Sigmoid colon (tissue), 7 donors: ENCODE results near the gene ALPK3. TPM values are rescaled to one million over a fixed set of nuclear protein-coding genes. Genes with fewer than 3 reads are reported as not detected.

Experiments
- DNase-seq: peaks from one replicate; pipeline ENCODE4 v3.0.0-alpha.2; 2019
- H3K27ac ChIP-seq, 4 donors: fragments of 200-600 bp; sonication (generic); one replicate each; pipeline ENCODE4 v1.5.1; 2016 to 2019; ENCODE audit warnings: mild to moderate bottlenecking in 1 of 4
- H3K27me3 ChIP-seq, 3 donors: fragments of 200-600 bp; sonication (generic); one replicate each; pipeline ENCODE4 v1.5.1; 2019; ENCODE audit warnings: mild to moderate bottlenecking in 1 of 3
- H3K36me3 ChIP-seq, 4 donors: fragments of 200-600 bp; sonication (generic); one replicate each; pipeline ENCODE4 v1.5.1; 2016 to 2019
- H3K4me1 ChIP-seq, 4 donors: fragments of 200-600 bp; sonication (generic); one replicate each; pipeline ENCODE4 v1.5.1; 2017 to 2019
- H3K4me3 ChIP-seq, 4 donors: fragments of 200-600 bp; sonication (generic); one replicate each; pipeline ENCODE4 v1.5.1; 2017 to 2019; ENCODE audit warnings: mild to moderate bottlenecking in 2 of 4, moderate library complexity in 1 of 4
- H3K9me3 ChIP-seq, 4 donors: fragments of 200-600 bp in 3 of 4; sonication (generic) in 3 of 4; one replicate each; pipeline versions ENCODE4 v1.5.1 to v1.6.1; 2013 to 2019
- CTCF ChIP-seq, 4 experiments: fragments of 450-650 bp in 3 of 4; fragments of 200-600 bp in 1 of 4; IDR thresholded peaks; one replicate each; pipeline ENCODE4 v1.5.1; 2016 to 2019; ENCODE audit warnings: antibody characterized with exemption in 4 of 4, mild to moderate bottlenecking in 3 of 4, moderate library complexity in 2 of 4
- EP300 ChIP-seq, 4 donors: sonication (generic); formaldehyde crosslinking; IDR thresholded peaks; one replicate each; pipeline ENCODE4 v1.6.1; 2017; ENCODE audit warnings: antibody characterized with exemption in 4 of 4
- POLR2A ChIP-seq, 2 donors: fragments of 450-650 bp; IDR thresholded peaks; one replicate each; pipeline ENCODE4 v1.6.1; 2016; ENCODE audit warnings: antibody characterized with exemption in 2 of 2, mild to moderate bottlenecking in 2 of 2, moderate library complexity in 2 of 2
- POLR2AphosphoS5 ChIP-seq, 4 donors: sonication (generic); formaldehyde crosslinking; IDR thresholded peaks; one replicate each; pipeline ENCODE4 v1.6.1; 2017; ENCODE audit warnings: antibody characterized with exemption in 4 of 4
- WGBS, 2 donors: extraction: QIAGEN DNeasy Blood & Tissue Kit; methylation state at CpG; one replicate each; pipeline ENCODE4 v1.1.7; 2013; 5-methylcytosine and 5-hydroxymethylcytosine counted together
- intact Hi-C: fragments of 100-400 bp; cut with DNase I; formaldehyde crosslinking; loops from one replicate; pipeline ENCODE4 v1.15.1; 2023
- polyA plus RNA-seq, 3 donors: library from polyadenylated mRNA; stranded (reverse); fragments of 200-250 nt; gene quantifications; one replicate each; pipeline ENCODE4 v1.2.3, GENCODE V29; 2013
- total RNA-seq, 4 donors: library from RNA; depleted of rRNA; stranded (reverse); fragments of >200 nt; gene quantifications; one replicate each; pipeline ENCODE4 v1.1.0, GENCODE V29; 2016
- donor health status: healthy with polysubstance abuse.
- donor health status: Bipolar disorder and iron deficiency.
- donor health status: healthy.

Gene ALPK3
- total and polyA plus RNA-seq, 7 donors: under 0.01 to 41.0 (median 3.9) TPM

GRCh38 chr15:84784262-84784661 lies 32.9 kb upstream of the ALPK3 start:
- no peak for TF ChIP-seq EP300 (IDR thresholded peaks at IDR 0.05)
- no peak for TF ChIP-seq CTCF (IDR thresholded peaks at IDR 0.05)
- no peak for TF ChIP-seq POLR2A (IDR thresholded peaks at IDR 0.05)
- no peak for TF ChIP-seq POLR2AphosphoS5 (IDR thresholded peaks at IDR 0.05)
- no peaks in the 10 kb centered on the region for H3K9me3 ChIP-seq
- DNase-seq: no peak
- intact Hi-C loops: no loop called here
- H3K36me3 ChIP-seq: peaks cover 19 to 52% (median 34%) of the 10 kb centered on the region in 4 donors
- H3K27ac ChIP-seq: no peak overlapping the region
- peaks cover 0 to 36% (median 26%) of the 10 kb centered on the region in 4 donors for H3K4me1 ChIP-seq
- no peak overlapping the region for H3K4me3 ChIP-seq
- no peaks in the 10 kb centered on the region for H3K27me3 ChIP-seq
- 95 to 97% methylated on average over 17 of the region's 17 CpGs for WGBS, 2 donors

GRCh38 chr15:84785053-84785452 lies 32.1 kb upstream of the ALPK3 start:
- intact Hi-C loops: no loop called here
- Histone ChIP-seq H3K27me3 (no peaks in the 10 kb centered on the region), H3K36me3 (peaks cover 19 to 51% (median 34%) of the 10 kb centered on the region in 4 donors), H3K9me3 (no peaks in the 10 kb centered on the region), H3K4me3 (no peak overlapping the region), H3K27ac (peak overlapping the region in 1 of 4 donors; percentile 32), H3K4me1 (peaks cover 0 to 30% (median 26%) of the 10 kb centered on the region in 4 donors)
- TF ChIP-seq POLR2A (IDR thresholded peaks at IDR 0.05) (no peak), POLR2AphosphoS5 (IDR thresholded peaks at IDR 0.05) (no peak), CTCF (IDR thresholded peaks at IDR 0.05) (no peak)
- no peak for DNase-seq
- WGBS, 2 donors: 84% methylated on average over 5 of the region's 5 CpGs

GRCh38 chr15:84788500-84788899 lies 28.7 kb upstream of the ALPK3 start:
- no peak overlapping the region for H3K27ac ChIP-seq
- no peak overlapping the region for H3K4me3 ChIP-seq
- peaks cover 14 to 54% (median 31%) of the 10 kb centered on the region in 4 donors for H3K36me3 ChIP-seq
- H3K9me3 ChIP-seq: no peaks in the 10 kb centered on the region
- intact Hi-C loops: no loop called here
- TF ChIP-seq EP300 (IDR thresholded peaks at IDR 0.05) (no peak), CTCF (IDR thresholded peaks at IDR 0.05) (no peak), POLR2AphosphoS5 (IDR thresholded peaks at IDR 0.05) (no peak), POLR2A (IDR thresholded peaks at IDR 0.05) (no peak)
- no peaks in the 10 kb centered on the region for H3K27me3 ChIP-seq
- no peak for DNase-seq
- peaks cover 0 to 46% (median 42%) of the 10 kb centered on the region in 4 donors for H3K4me1 ChIP-seq
- 60 to 71% methylated on average over 2 of the region's 2 CpGs for WGBS, 2 donors

GRCh38 chr15:84789762-84790161 lies 27.4 kb upstream of the ALPK3 start:
- Histone ChIP-seq H3K27ac (no peak overlapping the region), H3K27me3 (no peaks in the 10 kb centered on the region), H3K36me3 (peaks cover under 1 to 51% (median 22%) of the 10 kb centered on the region in 4 donors), H3K9me3 (no peaks in the 10 kb centered on the region), H3K4me1 (peaks cover 0 to 46% (median 42%) of the 10 kb centered on the region in 4 donors), H3K4me3 (no peak overlapping the region)
- WGBS, 2 donors: 87 to 94% methylated on average over 5 of the region's 5 CpGs
- no peak for DNase-seq
- TF ChIP-seq POLR2A (IDR thresholded peaks at IDR 0.05) (no peak), POLR2AphosphoS5 (IDR thresholded peaks at IDR 0.05) (no peak), CTCF (IDR thresholded peaks at IDR 0.05) (no peak), EP300 (IDR thresholded peaks at IDR 0.05) (no peak)
- intact Hi-C loops: no loop called here

GRCh38 chr15:84790676-84791075 lies 26.5 kb upstream of the ALPK3 start:
- TF ChIP-seq POLR2A (IDR thresholded peaks at IDR 0.05): no peak
- TF ChIP-seq EP300 (IDR thresholded peaks at IDR 0.05): no peak
- no peak for TF ChIP-seq POLR2AphosphoS5 (IDR thresholded peaks at IDR 0.05)
- TF ChIP-seq CTCF (IDR thresholded peaks at IDR 0.05): no peak
- H3K27ac ChIP-seq: no peak overlapping the region
- WGBS, 2 donors: 97 to 98% methylated on average over 4 of the region's 4 CpGs
- H3K36me3 ChIP-seq: peaks cover 0 to 46% (median 15%) of the 10 kb centered on the region in 4 donors
- H3K27me3 ChIP-seq: no peaks in the 10 kb centered on the region
- no peak for DNase-seq
- intact Hi-C loops: no loop called here
- H3K4me3 ChIP-seq: no peak overlapping the region
- peaks cover 0 to 41% (median 34%) of the 10 kb centered on the region in 4 donors for H3K4me1 ChIP-seq
- no peaks in the 10 kb centered on the region for H3K9me3 ChIP-seq
